Measurements from ENCODE around the gene FGF18. TPM values are rescaled to one million over a fixed set of nuclear protein-coding genes. Genes with fewer than 3 reads are reported as not detected.
A peak's percentile ranks its signal among the peaks of the same experiment; 100 is the strongest.

Gene FGF18
- total RNA-seq, 1 experiment from 2014 or later: 0.94 TPM

DNA sequence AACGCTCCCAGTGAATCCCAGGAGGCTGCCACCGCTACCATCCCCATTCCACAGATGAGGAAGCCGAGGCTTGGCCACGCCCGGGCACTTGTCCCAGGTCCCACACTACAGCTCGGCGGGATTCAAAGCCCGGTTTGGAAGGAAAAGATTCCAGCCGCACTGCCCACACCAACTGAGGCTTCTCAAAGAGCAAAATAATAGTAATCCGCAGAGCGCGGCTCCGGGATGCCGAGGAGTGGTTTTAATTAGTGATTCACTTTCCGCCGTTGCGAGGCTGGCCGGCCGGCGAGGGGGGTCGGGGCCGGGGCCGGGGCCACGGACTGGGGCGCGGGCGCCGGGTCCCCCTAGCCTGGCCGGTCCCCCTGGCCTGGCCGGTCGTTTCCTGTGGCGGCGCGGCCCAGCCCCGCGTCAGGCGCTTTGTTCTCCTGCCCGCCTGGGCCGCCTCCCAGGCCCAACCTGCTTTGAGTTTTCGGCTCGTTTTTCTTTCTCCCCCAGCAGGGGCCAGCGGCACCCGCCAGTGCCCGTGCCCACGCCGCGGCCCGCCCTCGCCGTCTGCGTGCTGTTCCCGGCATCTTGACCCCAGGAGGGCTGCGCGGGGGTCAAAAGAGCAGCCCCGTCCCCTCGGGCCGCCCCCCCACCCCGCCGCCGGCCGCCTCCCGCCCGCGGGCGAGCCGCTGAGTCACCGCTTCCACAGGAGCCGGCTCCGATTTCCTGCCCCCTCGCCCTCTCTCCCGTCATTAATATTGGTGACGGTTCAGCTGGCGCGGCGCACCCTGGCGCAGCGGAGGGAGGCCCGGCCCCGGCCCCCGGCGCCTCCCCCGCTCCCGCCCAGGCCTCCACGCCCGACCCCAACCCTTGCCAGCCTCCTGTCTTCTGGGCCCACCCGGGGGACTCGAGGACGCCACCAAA lies 31.2 kb downstream of the FGF18 start:
- peak overlapping the region; percentile 55 to 71; a peak in 4 of 5 replicates for H3K4me3 Mint-ChIP-seq
- Histone ChIP-seq H3K23ac (ENCODE audit: insufficient read length, low read depth, low read length) (no peak overlapping the region), H2BK12ac (ENCODE audit: insufficient read length, low read depth, low read length) (no peak overlapping the region), H3K79me1 (ENCODE audit: insufficient read depth, low read depth, low read length, poor library complexity, severe bottlenecking) (no peaks in the 10 kb centered on the region), H3K27me3 (ENCODE audit: insufficient read depth, low read length) (no peaks in the 10 kb centered on the region), H2AK5ac (ENCODE audit: insufficient read length, low read length) (no peak overlapping the region), H2AFZ (ENCODE audit: low read length) (no peak overlapping the region), H3K14ac (ENCODE audit: insufficient read depth, low read length) (peak overlapping the region; percentile 95), H3K56ac (ENCODE audit: insufficient read length, low read depth, low read length) (no peak overlapping the region), H3T11ph (ENCODE audit: low read length) (no peak overlapping the region), H4K5ac (ENCODE audit: insufficient read length, low read depth, low read length) (no peak overlapping the region), H4K91ac (ENCODE audit: insufficient read length, low read depth, low read length) (no peak overlapping the region), H4K20me1 (ENCODE audit: control insufficient read depth, insufficient read depth, insufficient read length) (no peaks in the 10 kb centered on the region), H4K8ac (replicated peaks; ENCODE audit: insufficient read length, low read depth, low read length) (no peak overlapping the region), H2BK20ac (ENCODE audit: low read depth, low read length, poor library complexity, severe bottlenecking) (no peak overlapping the region), H3K79me2 (ENCODE audit: insufficient read depth, low read length) (no peaks in the 10 kb centered on the region), H2BK5ac (ENCODE audit: insufficient read length, low read length) (no peak overlapping the region), H2BK120ac (ENCODE audit: low read depth, low read length, poor library complexity, severe bottlenecking) (no peak overlapping the region), H3K27ac (ENCODE audit: insufficient read length, low read depth, low read length) (no peak overlapping the region), H3K4me1 (ENCODE audit: insufficient read depth, low read length) (peaks cover 10% of the 10 kb centered on the region; the same call in 1 of the 2 replicates), H3K23me2 (ENCODE audit: insufficient read length, low read depth, low read length, poor library complexity, severe bottlenecking) (no peaks in the 10 kb centered on the region), H3K9me3 (ENCODE audit: control insufficient read depth, low read depth, low read length) (no peaks in the 10 kb centered on the region), H3K9ac (ENCODE audit: extremely low read depth, insufficient read length, low read length) (peak overlapping the region; percentile 38), H3K4me2 (ENCODE audit: insufficient read depth, insufficient read length, low read length) (peak overlapping the region; percentile 19), H2BK15ac (ENCODE audit: low read depth, low read length) (no peak overlapping the region; the same call in 1 of the 2 replicates), H3K4ac (ENCODE audit: low read depth, low read length) (no peak overlapping the region), H3K18ac (ENCODE audit: insufficient read length, low read depth, low read length) (peak overlapping the region; percentile 69)
- H3K9me3 Mint-ChIP-seq: no peaks in the 10 kb centered on the region
- no peaks in the 10 kb centered on the region; a peak in 2 of 7 replicates for H3K36me3 Mint-ChIP-seq (ENCODE audit: insufficient read depth in 1 of 3, low read depth in 3 of 3)
- no peak overlapping the region for H3K27ac Mint-ChIP-seq
- TF ChIP-seq, protein P1, sequence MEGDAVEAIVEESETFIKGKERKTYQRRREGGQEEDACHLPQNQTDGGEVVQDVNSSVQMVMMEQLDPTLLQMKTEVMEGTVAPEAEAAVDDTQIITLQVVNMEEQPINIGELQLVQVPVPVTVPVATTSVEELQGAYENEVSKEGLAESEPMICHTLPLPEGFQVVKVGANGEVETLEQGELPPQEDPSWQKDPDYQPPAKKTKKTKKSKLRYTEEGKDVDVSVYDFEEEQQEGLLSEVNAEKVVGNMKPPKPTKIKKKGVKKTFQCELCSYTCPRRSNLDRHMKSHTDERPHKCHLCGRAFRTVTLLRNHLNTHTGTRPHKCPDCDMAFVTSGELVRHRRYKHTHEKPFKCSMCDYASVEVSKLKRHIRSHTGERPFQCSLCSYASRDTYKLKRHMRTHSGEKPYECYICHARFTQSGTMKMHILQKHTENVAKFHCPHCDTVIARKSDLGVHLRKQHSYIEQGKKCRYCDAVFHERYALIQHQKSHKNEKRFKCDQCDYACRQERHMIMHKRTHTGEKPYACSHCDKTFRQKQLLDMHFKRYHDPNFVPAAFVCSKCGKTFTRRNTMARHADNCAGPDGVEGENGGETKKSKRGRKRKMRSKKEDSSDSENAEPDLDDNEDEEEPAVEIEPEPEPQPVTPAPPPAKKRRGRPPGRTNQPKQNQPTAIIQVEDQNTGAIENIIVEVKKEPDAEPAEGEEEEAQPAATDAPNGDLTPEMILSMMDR (conservative IDR thresholded peaks at IDR 0.05): no peak
- DNase-seq: peak; percentile 66
- peaks cover 43 to 56% of the 10 kb centered on the region in 2 experiments for H3K4me1 Mint-ChIP-seq
- peaks cover 32% of the 10 kb centered on the region for H3K27me3 Mint-ChIP-seq (ENCODE audit: low read depth)
- no CpG with 5 or more reads among the region's 88 CpGs for WGBS (ENCODE audit: extremely low coverage, insufficient read length, low lambda C conversion rate)
